Activated CD4-positive, alpha-beta T cell treated with anti-CD3 and anti-CD28 coated beads for 48 hours (primary cell): ENCODE data around the gene GAL3ST3.
"Not testable (repeated sequence)": the region's sequence is repeated elsewhere in the genome, so short reads cannot be mapped to it uniquely, and the experiment has no call there.

ENCODE experiments used
- DNase-seq: peaks from one replicate; pipeline ENCODE4 v3.0.0-alpha.2; 2020

GAL3ST3 gene, protein sequence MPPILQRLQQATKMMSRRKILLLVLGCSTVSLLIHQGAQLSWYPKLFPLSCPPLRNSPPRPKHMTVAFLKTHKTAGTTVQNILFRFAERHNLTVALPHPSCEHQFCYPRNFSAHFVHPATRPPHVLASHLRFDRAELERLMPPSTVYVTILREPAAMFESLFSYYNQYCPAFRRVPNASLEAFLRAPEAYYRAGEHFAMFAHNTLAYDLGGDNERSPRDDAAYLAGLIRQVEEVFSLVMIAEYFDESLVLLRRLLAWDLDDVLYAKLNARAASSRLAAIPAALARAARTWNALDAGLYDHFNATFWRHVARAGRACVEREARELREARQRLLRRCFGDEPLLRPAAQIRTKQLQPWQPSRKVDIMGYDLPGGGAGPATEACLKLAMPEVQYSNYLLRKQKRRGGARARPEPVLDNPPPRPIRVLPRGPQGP

DNA sequence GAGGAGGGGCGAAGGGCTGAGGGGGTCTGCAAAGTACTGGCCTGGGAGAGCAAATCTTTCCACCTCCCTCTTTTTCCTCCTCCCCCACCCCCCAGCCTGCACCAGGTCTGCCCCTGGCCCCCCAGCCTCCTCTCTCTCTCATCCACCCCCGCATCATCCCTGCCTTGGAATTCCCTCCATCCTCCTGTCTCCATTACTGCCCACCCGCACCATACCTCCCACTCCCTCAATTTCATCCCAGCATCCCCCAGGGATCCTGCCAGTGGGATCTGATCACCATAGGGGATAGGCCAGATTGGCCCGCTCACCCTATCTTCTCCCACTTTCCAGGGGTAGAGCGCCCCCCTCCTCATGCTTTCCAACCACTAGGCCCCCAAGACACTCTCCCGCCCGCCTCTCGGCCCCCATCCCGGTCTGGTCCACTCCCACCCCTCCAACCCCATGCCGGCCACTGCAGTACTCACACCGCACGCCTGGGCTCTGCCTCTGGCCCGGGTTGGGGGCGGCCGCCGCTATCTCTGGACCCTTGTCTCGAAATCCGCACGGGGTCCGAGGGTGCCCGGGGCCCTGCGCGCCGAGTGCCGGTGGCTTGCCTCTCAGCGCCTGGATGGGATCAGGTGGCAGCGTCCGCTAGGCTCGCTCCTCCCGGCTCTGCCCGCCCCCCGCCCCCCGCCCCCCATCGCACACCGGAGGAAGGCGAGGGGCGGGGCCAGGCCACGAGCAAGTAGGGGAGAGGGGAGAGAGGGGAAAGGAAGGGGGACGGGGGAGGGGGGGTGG lies at the start of gene GAL3ST3:
GAL3ST3 (minus strand) TSS at position 615 of the 777 bp plus-strand sequence. CDS start 3,746 bp downstream, outside the sequence.
- DNase-seq, result no peak

GRCh38 chr11:66092125-66092524 lies 43.2 kb upstream of the GAL3ST3 start:
- DNase-seq, result not testable (repeated sequence)

DNA sequence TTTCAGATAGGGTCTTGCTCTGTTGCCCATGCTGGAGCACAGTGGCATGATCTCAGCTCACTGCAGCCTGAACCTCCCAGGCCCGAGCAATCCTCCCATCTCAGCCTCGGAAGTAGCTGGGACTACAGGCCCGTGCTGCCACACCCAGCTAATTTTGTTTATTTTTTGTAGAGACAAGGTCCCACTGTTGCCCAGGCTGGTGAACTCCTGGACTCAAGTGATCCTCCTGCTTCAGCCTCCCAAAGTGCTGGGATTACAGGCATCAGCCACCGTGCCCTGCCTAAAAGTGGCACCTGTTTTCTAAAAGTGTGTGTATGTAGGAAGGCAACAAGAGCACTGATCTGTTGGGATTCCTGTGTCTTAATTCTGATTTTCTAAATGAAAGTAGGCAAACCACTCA lies 41.3 kb upstream of the GAL3ST3 start:
- no peak for DNase-seq

DNA sequence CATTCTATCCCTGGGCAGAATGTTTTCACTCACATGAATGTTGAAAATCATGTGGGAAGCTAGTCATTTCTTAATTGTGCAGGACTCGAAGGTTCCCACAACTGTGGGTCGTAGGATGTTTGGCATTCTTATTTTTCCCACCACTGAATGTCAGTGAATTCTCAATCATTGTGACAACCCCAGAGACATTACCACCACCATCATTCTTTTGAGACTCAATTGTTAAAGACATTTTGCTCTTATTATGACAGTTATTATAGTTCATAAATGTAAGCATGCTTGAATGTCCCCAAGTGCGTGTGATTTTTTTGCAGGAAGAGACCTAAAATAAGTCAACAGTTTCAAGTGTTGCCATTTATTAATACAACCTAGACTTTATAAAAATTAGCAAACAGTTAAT lies 40.1 kb upstream of the GAL3ST3 start:
- DNase-seq, result no peak

GRCh38 chr11:66087148-66087908 lies 38.4 kb upstream of the GAL3ST3 start:
- no peak for DNase-seq

- DNase-seq, result no peak
Observed at GRCh38 chr11:66084821-66085475, 36.0 kb upstream of the GAL3ST3 start.

DNA sequence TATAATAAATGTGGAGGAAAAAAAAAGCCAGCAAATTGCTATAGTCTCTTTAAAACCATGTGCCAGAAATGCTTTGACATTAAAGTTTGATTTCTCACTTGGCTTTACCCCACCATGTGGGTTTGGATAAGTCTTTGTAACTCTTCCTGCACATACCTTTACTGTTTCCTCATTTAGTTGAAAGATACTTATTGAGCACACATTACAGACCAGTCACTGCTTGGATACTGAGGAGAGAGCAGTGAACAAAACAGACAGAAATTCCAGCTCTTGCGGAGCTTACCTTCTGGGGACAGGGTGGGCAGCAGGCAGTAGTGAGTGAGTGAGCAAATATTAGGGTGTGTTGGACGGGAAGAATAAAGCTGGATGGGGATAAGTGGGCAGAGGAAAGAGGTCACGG lies 34.8 kb upstream of the GAL3ST3 start:
- no peak for DNase-seq

GRCh38 chr11:66082946-66083698 lies 34.2 kb upstream of the GAL3ST3 start:
- DNase-seq, result no peak

DNA sequence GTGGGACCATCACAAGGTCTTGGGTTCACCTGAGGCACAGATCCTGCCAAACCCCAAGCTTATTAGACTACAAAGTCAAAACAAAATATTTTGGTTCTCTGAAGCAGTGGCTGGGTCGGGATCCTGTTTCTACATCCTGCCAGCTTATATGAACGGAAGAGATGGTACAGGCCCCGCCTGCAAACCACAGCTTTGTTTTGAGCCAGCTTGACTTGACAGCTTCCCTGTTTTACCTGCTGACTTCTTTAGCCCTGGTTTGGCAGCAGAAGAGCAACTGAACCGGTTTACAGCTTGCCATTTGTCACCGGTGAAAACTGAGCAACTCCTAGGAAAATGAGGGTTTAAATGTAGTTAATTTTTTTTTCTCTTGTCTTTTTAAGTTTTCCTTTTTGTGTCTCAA lies 32.5 kb upstream of the GAL3ST3 start:
- peak; percentile 76 for DNase-seq

DNA sequence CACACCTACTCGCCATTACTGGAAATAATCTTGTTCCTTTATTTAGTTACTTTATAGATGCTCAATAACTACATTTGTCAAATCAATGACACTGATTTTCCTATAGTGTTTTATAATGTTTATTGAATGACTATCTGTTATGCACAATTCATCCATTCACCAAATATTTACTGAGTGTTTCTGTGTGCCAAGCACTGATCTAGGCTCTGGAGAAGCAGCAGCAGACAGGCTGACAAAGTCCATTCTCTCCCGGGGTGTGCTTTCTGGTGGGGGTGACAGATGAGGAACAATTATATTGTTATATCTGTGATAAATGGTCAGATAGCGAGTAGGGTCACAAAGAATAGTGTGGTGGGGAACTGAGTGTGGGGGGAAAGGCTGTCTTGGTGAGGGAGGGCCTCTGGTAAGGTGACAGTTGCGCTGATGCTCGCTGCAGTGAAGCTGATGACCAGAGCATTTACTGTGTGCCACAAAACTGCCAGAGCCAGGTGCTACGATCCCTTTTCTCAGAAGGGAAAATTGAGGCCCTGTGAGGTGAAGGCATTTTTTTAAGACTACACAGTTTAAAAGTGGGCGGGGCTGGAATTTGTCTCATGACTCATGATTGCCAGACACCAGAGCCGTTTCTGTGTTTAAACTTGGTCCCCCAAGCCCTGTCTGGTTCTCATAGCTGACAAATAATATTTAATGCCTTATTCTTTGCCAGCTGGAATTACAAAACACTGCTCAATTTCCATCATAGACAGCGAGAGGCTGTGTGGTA lies 31.3 kb upstream of the GAL3ST3 start:
- peak; percentile 76 for DNase-seq

DNA sequence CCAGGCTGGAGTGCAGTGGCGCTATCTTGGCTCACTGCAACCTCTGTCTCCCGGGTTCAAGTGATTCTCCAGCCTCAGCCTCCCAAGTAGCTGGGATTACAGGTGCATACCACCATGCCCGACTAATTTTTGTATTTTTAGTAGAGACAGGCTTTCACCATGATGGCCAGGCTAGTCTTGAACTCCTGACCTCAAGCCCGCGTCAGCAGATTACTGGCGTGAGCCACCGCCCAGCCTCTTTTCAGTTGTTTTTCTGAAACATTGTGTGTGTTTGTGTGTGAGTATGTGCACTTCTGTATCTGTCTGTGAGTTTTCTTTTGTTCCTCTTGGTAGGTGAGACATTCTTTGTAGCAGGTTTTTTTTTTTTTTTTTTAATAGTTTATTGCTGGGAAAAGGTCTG lies 30.0 kb upstream of the GAL3ST3 start:
- DNase-seq, result not testable (repeated sequence)

- DNase-seq, result no peak
Observed at GRCh38 chr11:66077927-66078326, 29.0 kb upstream of the GAL3ST3 start.

DNA sequence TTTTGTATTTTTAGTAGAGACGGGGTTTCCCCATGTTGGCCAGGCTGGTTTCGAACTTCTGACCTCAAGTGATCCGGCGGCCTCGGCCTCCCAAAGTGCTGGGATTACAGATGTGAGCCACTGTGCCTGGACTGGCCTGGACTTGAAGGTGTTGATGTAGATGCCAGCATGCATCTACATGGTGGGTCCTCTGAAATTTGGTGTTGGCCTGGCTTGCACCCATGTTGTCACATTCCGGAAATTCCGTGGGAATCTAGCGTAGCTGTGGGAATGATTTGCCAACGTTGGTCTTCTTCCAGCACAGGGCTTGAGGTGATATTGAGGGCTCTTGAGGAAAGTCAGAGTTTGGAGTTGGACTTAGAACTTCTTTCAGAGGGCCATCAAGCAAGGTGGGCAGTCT lies 27.6 kb upstream of the GAL3ST3 start:
- no peak for DNase-seq

DNA sequence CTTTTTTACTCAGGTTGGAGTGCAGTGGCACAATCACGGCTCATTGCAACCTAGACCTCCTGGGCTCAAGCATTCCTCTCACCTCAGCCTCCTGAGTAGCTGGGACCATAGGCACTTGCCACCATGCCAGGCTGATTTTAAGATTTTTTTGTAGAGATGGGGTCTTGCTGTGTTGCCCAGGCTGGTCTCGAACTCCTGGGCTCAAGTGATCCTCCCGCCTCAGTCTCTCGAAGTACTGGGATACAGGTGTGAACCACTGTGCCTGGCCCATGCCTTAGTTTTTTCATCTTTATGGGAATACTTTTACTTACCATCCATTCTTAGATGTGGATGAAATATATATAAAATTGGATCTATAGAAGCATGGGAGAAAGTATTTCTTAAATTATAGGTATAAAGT lies 26.3 kb upstream of the GAL3ST3 start:
- no peak for DNase-seq

- DNase-seq, result peak; percentile 47
Observed at GRCh38 chr11:66073669-66074068, 24.7 kb upstream of the GAL3ST3 start.

DNA sequence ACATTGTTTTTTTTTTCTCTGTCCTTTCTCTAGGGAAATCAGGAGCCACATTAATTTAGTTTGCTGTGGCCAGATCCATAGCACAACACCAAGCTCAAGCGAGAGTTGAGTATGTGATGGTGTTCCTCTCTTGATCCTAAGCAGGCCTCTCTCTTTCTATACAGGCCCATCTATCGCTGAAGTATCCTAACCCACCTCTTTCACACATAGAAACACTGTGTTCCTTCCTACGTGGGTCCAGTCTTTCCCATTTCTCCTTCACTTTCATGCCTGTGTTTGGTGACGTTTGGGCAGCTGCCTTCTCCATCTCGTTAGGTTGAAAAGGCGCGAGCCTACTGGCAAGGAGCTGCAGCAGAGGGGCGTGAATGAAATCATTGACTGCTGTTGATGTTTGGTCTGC lies 23.6 kb upstream of the GAL3ST3 start:
- DNase-seq, result no peak

DNA sequence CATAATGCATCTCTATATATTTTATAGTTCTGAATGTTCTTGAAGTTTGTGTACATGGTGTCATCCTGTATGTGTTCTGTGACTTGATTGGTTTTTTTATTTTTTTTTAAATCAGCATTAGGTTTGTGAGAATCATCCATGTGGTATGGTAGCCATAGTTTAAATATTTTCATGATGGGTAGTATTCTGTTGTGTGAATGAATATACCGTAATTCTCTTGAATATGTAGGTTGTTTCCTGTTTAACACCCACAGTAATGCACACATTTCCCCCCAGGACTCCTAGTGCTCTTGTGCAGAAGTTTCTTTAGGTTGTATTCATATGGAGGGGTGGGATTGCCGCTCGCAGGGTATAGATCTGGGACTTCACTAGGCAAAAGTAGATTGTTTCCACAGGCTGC lies 23.1 kb upstream of the GAL3ST3 start:
- no peak for DNase-seq

DNA sequence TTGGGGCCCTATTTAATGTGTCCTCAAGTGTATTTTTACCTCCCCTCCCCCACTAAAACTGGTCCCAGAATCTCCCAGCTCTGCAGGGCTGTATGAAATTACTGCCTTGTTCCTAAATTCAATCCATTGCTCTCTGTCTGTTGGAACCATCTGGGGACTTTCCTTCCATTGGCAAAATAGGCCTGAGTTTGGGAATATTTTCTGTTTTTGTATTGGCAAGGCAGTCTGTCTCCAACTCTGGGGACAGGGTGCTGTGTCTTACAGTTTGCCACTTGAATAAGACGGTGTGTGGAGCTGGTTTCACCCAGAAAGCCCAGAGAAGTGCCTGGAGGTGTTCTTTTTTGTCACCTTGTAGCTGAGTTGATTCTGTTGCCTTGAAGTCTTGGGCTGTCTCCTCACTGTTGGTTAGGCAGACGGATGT lies 22.4 kb upstream of the GAL3ST3 start:
- DNase-seq, result no peak

DNA sequence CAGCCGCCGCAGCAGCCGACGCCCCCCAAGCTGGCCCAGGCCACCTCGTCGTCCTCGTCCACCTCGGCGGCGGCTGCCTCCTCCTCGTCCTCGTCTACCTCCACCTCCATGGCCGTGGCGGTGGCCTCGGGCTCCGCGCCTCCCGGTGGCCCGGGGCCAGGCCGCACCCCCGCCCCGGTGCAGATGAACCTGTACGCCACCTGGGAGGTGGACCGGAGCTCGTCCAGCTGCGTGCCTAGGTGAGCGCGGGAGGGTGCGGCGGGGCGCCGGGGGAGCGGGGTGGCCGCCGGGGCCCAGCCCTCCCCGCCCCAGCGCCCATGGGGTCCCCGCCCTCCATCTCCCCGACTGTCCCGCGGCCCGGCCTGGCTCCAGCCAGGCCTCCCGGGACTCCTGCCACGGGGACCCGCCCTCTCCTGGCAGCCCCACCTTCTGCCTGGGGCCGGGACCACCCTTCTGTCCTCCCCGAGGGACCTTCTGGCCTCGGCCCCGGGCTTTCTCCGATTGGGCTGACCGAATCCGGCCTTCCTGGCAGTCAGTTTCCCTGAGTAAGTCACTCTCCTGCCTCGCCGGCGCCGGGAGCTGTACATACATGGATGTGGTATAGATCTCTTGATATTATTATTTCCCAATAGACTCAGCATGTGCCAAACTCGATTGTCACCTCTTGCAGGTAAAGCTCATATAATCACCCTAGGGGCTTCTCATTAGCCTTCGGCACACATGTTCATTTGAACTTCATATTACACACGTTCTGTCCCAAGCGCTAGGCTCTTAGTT lies 21.8 kb upstream of the GAL3ST3 start:
- DNase-seq, result peak; percentile 38
